ENCODE results near the gene TLE5.
A peak's percentile ranks its signal among the peaks of the same experiment; 100 is the strongest.
"Not testable (repeated sequence)": the region's sequence is repeated elsewhere in the genome, so short reads cannot be mapped to it uniquely, and the experiment has no call there.

Gene TLE5

DNA sequence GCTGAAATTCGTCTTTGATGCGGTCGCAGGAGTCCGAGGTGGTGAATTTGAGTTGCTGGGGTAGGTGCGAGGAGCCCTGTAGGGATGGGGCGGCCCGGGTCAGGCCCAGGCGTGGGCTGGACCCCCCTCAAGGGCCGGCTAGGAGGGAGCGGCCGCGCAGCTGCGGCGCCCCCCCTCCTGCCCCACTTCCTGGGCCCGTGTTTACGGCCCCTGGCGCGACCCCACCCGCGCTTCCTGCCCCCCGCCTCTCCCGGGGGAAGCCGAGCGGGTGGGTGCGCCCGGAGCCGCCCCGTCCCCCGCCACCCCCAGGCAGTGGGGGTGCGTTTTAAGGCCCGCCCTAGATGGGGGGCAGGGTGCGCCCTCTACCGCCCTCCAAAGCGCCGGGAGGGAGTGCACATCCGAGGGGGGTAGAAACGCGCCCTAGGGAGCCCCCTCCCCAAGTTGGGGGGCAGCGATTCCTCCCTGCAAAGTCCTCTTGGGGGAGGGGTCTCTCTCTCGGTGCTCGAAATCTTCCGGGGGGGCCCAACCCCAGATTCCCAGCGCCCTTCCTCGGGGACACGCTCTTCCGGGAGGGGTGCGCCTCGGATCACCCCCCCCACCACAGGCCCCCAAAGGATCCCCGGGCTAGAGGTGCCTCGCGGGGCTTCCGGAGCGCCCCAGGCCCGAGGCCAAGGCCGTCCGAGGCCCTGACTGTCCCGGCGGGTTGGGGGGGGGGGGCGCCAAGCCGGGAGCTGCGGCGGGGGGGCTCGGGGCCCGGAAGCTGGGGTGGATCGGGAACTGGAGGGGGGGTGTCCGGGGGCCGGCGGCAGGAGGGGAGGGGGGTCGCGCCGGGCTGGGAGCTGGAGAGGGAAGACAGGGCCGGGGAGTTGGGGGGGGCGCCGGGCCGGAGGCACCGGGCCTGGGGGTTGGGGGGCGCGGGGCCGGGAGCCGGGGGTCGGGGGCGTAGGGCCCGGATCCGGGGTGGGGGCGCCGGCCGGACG lies 823 bp downstream of the TLE5 start:
- no peak for DNase-seq (ENCODE audit: low spot score)

DNA sequence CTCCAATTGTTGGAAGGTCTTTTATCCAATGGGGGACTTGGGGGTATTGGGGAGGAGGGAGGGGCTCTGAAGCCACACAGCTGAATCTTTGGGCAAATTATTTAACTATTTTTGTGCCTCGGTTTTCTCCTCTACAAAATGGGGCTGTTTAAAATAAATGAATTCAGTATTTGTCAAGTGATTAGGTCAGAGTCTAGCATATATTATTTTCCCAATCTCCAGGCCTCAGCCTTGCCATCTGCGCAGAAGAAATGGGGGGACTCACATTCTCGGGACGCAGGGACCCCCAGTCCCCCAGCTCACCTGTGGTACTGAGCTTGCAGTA lies 1.5 kb downstream of the TLE5 start:
- DNase-seq (ENCODE audit: low spot score), result no peak

DNA sequence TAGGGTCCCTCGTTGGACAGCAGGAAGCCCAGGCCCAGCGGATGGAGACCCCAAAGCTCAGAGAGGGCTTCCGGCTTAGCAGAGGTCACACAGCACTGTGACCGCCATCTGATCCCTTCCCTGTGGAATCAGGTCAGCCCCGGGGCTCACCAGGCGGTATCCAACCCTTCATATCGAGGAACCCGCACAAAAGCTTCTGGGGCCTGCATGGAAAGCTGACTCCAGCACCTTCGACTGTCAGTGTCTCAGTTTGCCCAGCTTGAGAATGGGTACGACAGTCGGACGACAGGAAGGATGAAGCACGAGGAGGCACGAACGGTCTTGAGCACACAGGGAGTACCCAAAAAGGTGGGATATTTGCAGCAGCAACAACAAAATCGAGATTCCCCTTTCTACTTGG lies 2.6 kb downstream of the TLE5 start:
- no peak for DNase-seq (ENCODE audit: low spot score)

DNA sequence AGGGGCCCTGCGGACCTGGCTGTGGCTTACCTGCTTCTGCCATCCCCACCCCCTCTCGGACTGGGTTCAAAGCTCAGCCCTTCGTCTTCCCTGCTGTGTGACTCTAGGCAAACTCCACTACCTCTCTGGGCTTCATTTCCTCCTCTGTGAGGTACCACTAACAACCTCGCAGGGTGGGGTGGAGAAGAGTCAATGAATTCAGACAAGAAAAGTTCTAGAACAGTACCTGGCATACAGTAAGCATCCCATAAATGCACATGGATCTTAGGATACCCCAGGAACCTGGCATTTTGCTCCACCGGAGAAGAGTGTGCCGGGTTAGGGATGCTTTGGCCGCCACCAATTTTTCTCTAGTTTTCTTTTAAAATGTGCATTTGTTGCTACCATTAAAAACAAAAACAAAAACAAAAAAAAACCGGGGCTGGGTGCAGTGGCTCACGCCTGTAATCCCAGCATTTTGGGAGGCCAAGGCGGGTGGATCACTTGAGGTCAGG lies 3.4 kb downstream of the TLE5 start:
- no peak for DNase-seq (ENCODE audit: low spot score)

DNA sequence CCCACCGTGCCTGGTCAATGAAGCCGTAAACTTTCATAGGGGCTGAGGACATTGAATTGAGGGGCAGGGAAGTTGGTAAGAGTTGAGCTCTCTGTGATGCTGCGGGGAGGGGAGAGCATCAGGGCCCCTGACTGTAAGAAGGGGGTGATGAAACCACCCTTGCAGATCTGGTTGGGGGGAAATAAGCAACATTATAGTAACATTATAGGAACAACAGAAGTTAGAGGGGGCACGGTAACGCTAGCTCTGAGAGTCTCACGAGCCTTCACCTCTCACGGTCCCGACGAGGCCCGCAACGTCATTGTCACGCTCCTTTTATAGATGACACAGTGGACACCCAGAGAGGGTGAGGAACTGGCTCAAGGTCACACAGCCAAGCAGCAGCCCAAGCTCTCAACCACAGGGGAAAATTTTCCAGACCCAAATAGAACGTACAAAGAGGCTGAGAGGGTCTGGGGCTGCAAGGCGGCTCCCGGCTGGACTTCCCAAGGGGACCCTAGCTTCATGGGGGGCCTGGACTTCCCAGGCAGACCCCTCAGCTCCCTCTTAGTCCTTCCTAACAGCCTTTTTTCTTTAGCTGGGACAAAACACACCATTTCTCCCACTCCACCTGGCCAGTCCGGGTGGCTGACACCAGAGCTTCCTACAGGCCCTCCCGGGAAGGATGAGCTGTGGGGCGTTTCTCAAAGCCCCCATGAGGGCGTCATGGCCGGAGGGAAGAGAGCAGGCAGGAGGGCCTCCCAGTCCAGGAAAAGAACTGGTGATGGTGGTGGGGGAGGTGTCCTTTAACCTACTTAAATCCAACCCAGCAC lies 4.1 kb downstream of the TLE5 start:
- DNase-seq (ENCODE audit: low spot score), result no peak

DNA sequence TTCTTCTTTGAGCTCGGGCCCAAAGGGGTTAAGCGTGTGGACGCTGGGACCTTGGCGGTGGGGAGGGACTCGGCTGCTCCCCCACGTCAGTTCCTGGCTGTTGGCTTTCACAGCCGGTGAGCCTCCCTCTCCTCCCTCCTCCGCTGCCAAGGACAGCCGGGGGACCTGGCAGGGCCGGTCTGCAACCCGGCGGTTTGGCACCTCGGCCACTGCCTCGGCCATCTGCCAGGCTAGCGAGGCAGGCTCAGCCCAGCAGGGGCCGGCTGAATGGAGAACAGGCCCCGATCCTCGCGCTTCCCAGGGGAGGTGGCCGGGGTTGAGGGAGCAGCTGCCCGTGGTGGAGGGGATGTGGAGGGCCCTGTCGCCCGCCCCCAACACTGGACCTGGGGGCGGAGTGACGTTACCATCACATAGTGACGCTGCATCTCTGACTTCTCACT lies 5.0 kb downstream of the TLE5 start:
- peak; percentile 91 for DNase-seq (ENCODE audit: low spot score)

DNA sequence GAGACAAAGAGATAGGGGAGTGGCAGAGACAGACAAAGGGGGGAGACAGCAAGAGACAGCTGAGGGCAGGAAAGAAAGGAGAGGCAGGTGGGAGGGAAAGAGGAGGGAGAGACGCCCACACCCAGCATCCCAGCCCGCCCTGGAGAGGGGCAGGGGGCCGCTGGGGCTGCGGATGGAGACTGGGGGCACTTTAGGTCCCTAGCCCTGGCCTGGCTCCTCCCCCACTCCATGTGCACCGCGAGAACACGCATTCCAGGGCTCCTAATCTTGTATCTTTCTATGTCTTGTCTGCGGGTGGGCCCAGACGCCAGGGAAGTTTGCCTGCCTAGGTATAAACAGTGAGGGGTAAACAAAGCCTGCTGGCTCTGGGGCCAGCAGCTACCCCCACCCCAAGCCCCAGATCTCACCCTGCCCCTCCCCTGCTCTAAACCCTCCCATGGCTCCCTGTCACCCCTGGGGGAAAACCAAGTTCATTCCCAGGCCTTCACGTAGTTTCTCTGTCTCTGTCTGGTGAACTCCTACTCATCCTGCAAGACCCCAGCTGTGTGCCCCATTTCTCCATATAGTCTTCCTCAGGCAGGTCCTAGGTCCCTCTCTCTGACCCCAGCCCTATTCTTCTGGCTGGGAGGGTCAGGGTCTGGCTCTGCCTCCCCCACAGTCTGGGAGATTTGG lies 5.7 kb downstream of the TLE5 start:
- no peak for DNase-seq (ENCODE audit: low spot score)

DNA sequence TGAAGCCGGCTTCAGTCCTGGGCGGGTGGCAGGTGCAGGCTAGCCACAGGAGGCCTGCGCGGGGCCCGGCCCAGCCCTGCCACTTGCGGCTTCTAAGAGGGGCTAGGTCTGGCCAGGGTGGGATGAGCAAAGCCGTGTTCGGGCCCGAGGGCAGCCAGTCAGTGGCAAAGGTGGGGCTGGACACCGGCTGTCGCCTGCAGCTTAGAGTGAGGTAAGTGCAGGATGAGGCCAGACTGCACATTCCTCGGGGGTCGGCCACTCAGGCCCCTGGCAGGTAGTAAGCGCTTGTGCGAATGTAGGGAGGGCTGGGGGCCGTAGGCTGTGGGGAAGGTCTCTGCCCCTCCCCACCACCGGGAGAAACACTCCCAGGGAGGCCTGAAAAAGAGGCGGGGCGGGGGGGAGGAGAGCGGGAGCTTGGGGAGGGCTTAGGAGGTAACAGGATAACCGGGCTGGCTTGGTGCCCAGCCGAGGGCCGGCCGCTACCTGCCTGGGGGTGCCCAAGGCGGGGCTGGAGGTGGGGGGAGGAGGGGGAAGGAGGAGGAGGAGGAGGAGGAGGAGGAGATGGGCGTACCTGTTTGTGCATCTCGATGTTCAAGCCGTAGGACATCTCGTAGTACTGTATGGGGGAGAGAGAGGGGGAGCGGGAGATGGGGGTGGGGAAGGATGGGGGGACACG lies 6.4 kb downstream of the TLE5 start:
- no peak for DNase-seq (ENCODE audit: low spot score)

DNA sequence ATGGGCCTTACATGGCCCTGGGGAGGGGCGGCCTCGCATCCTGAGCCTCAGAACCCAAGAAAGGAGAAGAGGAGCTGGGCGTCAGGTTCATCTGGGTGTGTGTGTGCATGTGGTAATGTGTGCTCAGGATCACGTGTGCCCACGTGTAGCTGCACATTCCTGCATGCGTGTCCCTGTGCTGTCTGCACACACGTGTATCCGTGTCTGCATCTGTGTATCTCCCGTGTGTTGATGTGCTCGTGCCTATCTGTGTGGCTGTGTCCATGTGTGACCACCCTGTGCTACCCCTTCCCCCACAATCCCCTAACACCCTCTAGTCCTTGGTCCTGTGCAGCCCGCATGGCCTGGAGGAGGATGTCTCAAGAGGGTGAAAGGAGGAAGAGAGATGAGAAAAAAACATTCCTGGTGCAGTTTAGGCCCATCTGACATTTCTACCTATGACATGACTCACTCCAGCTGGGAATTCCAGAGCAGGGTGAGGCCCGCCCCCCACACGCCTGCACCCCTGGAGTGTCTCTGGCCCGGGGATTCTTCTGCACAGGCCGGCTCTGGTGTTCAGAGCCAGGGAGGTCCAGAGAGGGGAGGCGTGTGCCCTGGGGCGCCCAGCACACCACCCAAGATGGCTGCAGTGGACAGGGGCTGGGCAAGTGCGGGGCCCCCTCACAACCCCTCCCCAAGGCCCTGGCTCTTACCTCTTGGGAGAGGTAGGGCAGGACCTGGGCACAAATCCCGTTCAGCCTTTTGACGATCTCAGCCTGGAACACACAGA lies 7.1 kb downstream of the TLE5 start:
- DNase-seq (ENCODE audit: low spot score), result no peak

DNA sequence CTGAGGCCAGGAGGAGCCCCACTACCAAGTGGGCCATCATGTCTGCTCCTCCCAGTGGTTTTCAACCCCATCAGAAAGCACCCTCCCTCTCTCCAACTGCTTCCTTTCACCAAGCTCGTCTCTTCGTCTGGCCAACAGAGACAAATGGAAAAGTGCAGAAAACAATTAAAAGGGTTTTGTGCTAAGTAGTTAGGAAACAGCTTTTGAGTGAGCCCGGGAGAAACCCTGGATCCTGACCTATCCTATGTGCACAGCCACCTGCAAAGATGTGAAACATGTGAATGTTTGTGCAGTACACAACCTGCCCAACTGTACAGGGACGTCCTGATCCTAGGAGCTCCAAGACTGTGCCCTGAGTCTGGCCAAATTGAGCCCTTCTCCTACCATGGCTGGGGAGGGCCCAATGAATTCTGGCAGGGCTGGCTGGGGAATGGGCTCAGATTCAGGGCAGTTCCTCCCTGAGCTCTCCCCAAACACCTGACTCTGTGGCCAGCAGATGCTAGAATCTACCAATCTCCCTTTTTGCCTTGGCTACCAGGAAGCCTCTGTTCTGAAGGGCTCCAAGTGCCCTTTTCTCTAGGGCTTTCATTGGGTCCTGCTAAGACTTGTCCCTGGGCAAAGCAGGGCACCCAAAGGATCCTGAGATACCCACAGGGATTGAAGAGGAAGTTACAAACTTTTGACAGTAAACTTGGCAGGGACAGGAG lies 7.9 kb downstream of the TLE5 start:
- DNase-seq (ENCODE audit: low spot score), result no peak

DNA sequence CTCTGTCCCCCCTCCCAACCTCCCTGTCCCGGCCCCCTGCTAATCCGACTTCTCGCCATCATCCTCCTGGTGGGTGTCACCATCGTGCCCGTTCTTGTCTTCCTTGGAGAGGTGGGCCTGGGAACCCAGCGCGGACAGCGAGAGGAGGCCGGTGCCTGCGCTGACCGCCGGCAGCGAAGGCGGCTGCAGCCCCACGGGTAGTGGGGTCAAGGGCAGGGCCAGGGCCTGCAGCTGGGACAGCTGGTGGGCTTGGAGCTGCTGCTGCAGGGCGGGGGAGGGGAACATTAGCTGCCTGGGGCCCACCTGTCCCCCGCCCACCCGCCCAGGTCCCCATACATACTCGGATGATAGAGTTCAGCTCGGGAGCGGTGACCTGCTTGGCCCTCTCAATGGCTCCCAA lies 8.5 kb downstream of the TLE5 start:
- DNase-seq (ENCODE audit: low spot score), result no peak

DNA sequence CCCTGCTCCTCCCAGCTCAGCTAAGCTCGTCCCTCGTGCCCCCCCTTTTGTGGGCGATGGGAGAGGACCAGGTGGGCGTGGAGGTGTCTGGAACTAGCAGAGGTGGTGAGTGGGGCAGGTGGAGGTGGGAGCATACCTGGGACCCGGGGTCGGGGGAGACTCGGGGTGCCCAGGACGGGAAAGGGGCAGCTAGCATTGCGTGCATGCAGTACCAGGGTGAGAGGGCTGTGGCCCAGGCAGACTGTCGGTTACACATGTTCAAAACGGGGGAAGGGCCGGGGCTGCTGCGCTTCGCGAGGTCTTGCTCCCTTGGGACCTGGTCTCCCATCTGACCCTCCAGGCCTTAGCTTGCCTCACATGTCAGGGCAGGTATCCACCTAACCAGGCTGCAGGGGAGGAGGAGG lies 9.1 kb downstream of the TLE5 start:
- DNase-seq (ENCODE audit: low spot score), result no peak

DNA sequence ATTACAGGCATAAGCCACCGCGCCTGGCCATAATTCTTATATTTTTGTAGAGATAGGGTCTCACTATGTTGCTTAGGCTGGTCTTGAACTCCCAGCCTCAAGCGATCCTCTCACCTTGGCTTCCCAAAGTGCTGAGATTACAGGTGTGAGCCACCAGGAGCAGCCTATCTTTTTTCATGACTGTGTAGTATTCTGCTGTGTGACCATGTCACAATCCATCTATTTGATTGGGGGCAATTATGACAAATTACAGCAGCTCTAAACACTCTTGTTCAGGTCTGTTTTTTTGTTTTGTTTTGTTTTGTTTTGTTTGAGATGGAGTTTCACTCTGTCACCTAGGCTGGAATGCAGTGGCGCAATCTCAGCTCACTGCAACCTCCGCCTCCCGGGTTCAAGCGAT lies 12.3 kb downstream of the TLE5 start:
- DNase-seq (ENCODE audit: low spot score), result not testable (repeated sequence)

DNA sequence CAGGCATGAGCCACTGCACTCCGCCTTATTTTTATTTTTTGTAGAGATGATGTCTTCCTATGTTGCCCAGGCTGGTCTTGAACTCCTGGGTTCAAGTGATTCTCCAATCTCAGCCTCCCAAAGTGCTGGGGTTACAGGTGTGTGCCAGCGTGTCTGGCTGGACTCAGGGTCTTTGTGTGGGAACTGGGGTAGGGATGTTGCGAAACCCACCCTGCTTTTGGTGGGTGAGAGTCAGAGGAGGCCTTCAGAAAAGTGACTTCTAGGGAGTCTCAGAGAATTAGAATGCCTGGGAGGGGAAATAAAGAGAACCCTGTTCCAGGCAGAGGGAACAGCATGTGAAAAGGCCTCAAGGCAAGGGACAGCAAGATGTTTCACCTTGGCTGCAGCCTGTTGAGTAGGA lies 13.2 kb downstream of the TLE5 start:
- DNase-seq (ENCODE audit: low spot score), result no peak

DNA sequence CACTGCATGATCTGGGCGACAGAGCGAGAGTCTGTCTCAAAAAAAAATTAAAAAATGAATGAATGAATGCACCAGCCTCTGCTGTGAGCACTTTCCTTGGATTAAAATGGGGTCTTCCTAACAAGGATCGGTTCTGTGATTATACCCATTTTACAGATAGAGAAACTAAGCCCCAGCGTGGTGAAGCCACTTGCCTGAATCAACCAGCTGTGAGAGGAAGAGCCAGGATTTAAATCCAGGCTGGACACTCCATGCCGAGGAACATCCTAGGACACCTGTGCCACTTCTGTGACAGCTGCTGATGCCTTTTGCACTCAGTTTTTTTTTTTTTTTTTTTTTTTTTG lies 14.1 kb downstream of the TLE5 start:
- DNase-seq (ENCODE audit: low spot score), result no peak

DNA sequence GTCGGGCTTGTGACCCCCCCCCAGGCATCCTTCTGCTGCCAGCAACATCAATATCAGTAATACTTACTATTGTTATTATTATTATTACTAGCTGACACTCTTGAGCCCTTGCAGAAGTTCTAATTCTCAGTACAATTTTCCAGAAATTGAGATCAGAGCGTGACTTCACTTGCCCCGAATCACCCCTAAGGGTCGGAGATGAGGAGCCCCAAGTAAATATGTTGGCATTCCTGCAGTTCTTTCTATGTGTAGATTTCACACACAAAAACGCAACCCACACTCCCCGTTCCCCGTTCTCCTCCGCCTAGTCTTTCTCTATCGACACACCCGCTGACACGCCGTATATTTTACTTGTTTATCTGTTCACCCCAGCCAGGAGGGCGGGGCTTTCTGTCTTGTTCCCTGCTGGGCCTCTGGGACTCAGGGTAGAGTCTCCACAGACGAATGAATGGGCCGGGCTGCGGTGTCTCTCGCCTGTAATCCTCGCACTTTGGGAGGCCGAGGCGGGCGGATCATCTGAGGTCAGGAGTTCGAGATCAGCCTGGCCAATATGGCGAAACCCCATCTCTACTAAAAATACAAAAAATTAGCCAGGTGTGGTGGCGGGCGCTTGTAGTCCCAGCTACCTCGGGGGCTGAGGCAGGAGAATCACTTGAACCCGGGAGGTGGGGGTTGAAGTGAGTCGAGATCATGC lies 14.7 kb downstream of the TLE5 start:
- DNase-seq (ENCODE audit: low spot score), result no peak

DNA sequence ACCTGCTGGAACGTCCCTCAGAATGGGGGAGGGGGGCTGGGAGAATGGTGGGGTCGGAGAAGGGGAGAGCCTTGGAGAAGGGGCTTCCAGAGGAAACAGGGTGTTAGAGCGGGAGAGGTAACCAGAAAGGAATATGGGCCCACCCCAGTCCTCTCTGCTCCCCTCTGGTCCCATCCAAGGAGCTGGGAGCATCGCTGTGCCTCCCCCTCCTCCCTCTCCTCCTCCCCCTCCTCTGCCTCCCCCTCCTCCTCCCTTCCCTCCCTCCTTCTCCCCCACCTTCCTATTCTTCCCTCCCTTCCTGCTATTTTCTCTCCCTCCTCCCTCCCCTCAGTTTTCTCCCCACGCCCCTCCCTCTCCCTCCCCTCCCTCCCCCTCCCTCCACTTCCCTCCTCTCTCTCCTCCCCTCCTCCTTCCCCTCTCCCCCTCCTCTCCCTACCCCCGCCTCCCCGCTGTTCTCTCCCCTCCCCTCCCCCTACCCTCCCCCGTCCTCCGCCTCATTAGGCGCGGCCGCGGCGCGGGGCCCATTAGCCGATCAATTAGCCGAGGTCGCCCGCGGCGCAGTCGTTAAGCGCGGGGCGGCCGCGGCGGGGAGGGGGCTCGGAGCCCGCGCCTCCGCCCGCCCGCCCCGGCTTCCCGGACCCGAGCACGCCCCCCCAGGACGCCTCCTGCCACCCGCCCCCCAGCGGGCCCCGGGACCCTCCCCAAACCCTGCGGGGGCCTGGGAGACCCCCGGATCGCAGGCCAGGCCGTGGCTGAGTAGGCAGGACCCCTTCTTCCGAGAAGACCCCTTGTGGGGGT lies 15.4 kb downstream of the TLE5 start:
- DNase-seq (ENCODE audit: low spot score), result no peak

DNA sequence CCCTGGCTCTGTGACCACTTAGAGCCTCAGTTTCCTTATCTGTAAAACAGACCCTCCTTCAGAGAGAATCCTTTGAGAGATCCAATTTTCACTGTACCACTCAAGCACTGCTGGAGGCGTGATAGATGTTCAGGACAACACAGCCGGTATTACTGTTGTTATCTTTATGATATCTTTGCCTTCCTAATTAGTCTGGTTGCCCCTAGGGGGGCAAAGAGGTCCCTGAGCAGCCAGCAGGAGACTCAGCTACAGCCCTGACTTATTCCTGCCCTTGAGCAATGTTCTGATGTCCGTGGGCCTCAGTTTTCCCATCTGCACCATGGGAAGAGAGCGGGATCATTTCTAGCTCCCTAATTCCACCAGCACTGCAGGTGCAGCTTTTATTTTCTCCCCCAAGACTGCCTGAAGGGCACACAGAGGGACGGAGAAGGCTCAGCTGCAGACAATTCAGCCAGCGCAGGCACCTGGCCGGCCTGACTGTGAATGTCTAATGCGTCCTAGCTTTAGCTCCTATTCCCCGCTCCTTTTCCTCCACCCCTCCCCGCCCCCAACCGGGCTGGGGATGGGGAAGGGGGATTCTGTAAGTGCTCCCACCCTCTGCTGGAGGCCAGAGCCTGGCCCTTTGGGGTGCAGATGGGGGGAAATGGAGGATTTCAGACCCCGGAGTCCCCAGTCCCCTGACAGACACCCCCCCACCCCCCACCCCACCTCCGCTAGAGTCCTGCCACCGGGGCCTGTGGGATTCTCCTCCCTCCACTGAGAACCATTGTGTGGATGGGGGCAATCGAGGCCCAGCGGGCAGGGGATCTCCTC lies 16.2 kb downstream of the TLE5 start:
- DNase-seq (ENCODE audit: low spot score), result no peak

All from left forelimb (tissue), 1 donor.